ENCODE data around the gene TIAM2.
"Not testable (repeated sequence)": the region's sequence is repeated elsewhere in the genome, so short reads cannot be mapped to it uniquely, and the experiment has no call there.

TIAM2 gene

GRCh38 chr6:155268088-155268867 is 273.2 kb downstream of the TIAM2 start:
- DNase-seq, result not testable (repeated sequence)

GRCh38 chr6:155269765-155270164 is 274.6 kb downstream of the TIAM2 start:
- no peak for DNase-seq

- no peak for DNase-seq
Measured at GRCh38 chr6:155270561-155271091, 275.5 kb downstream of the TIAM2 start.

GRCh38 chr6:155271145-155271544 is 276.0 kb downstream of the TIAM2 start:
- DNase-seq, result no peak

GRCh38 chr6:155272353-155273232 is 277.5 kb downstream of the TIAM2 start:
- DNase-seq, result no peak

GRCh38 chr6:155273431-155273830 is 278.3 kb downstream of the TIAM2 start:
- DNase-seq, result no peak

- DNase-seq, result no peak
Measured at GRCh38 chr6:155274106-155274505, 279.0 kb downstream of the TIAM2 start.

- DNase-seq, result no peak
Measured at GRCh38 chr6:155274533-155274932, 279.4 kb downstream of the TIAM2 start.

- no peak for DNase-seq
Measured at GRCh38 chr6:155275808-155276480, 280.8 kb downstream of the TIAM2 start.

GRCh38 chr6:155276638-155277037 is 281.5 kb downstream of the TIAM2 start:
- DNase-seq, result no peak

- DNase-seq, result no peak
Measured at GRCh38 chr6:155278319-155279049, 283.4 kb downstream of the TIAM2 start.

GRCh38 chr6:155284775-155285174 is 289.7 kb downstream of the TIAM2 start:
- no peak for DNase-seq

- no peak for DNase-seq
Measured at GRCh38 chr6:155287762-155288161, 292.6 kb downstream of the TIAM2 start.

- DNase-seq, result no peak
Measured at GRCh38 chr6:155290491-155290890, 295.4 kb downstream of the TIAM2 start.

- no peak for DNase-seq
Measured at GRCh38 chr6:155291291-155291690, 296.2 kb downstream of the TIAM2 start.

GRCh38 chr6:155292711-155293110 is 297.6 kb downstream of the TIAM2 start:
- no peak for DNase-seq

GRCh38 chr6:155297669-155298068 is 302.6 kb downstream of the TIAM2 start:
- DNase-seq, result no peak

- no peak for DNase-seq
Measured at GRCh38 chr6:155301867-155302266, 306.8 kb downstream of the TIAM2 start.

- DNase-seq, result no peak
Measured at GRCh38 chr6:155303361-155303870, 308.3 kb downstream of the TIAM2 start.

- DNase-seq, result no peak
Measured at GRCh38 chr6:155306958-155307357, 311.8 kb downstream of the TIAM2 start.

Measured in NCI-H1092 treated with DMSO at 0.1 percent for 48 hours (cell line).